ENCODE measurements around the gene GADL1. TPM values are rescaled to one million over a fixed set of nuclear protein-coding genes. Genes with fewer than 3 reads are reported as not detected.

GADL1 gene
- total and polyA plus RNA-seq, 2 experiments from 2014 or later: 0.13 TPM; not detected in 1

GRCh38 chr3:30685267-30685667, 209.2 kb downstream of the GADL1 start:
- no peak for DNase-seq (ENCODE audit: low spot score)
- Histone ChIP-seq H3K36me3 (replicated peaks; ENCODE audit: insufficient read depth, low read depth) (no peaks in the 10 kb centered on the region), H4K20me1 (ENCODE audit: insufficient read depth, poor library complexity, severe bottlenecking) (no peaks in the 10 kb centered on the region), H3K79me2 (peaks cover 9% of the 10 kb centered on the region), H3K27me3 (no peaks in the 10 kb centered on the region), H3K4me3 (no peak overlapping the region), H2AFZ (no peak overlapping the region), H3K4me1 (ENCODE audit: insufficient read depth) (peaks cover 26% of the 10 kb centered on the region), H3K9me2 (replicated peaks; ENCODE audit: insufficient read depth) (no peaks in the 10 kb centered on the region), H3K9me3 (ENCODE audit: low read depth) (no peaks in the 10 kb centered on the region), H3K27ac (no peak overlapping the region), H3K4me2 (no peak overlapping the region)
- TF ChIP-seq EZH2 (IDR thresholded peaks at IDR 0.05; ENCODE audit: borderline replicate concordance) (no peak), EZH2phosphoT487 (IDR thresholded peaks at IDR 0.05; ENCODE audit: low read depth, severe bottlenecking, unreplicated experiment) (no peak), CTCF (IDR thresholded peaks at IDR 0.05; ENCODE audit: poor library complexity) (no peak)
- 93% methylated on average over 2 of the region's 2 CpGs for WGBS (ENCODE audit: low lambda C conversion rate, missing lambda C conversion rate)

GRCh38 chr3:30684356-30684755, 210.1 kb downstream of the GADL1 start:
- H3K4me3 ChIP-seq: no peak overlapping the region
- TF ChIP-seq EZH2 (IDR thresholded peaks at IDR 0.05; ENCODE audit: borderline replicate concordance) (no peak), CTCF (IDR thresholded peaks at IDR 0.05; ENCODE audit: poor library complexity) (no peak), EZH2phosphoT487 (IDR thresholded peaks at IDR 0.05; ENCODE audit: low read depth, severe bottlenecking, unreplicated experiment) (no peak)

GRCh38 chr3:30683769-30684168, 210.7 kb downstream of the GADL1 start:
- Histone ChIP-seq H3K27me3 (no peaks in the 10 kb centered on the region), H3K4me1 (ENCODE audit: insufficient read depth) (peaks cover 16% of the 10 kb centered on the region), H3K9me3 (ENCODE audit: low read depth) (no peaks in the 10 kb centered on the region), H3K9me2 (replicated peaks; ENCODE audit: insufficient read depth) (no peaks in the 10 kb centered on the region), H3K36me3 (replicated peaks; ENCODE audit: insufficient read depth, low read depth) (no peaks in the 10 kb centered on the region), H3K4me3 (no peak overlapping the region), H3K27ac (no peak overlapping the region), H4K20me1 (ENCODE audit: insufficient read depth, poor library complexity, severe bottlenecking) (no peaks in the 10 kb centered on the region), H3K79me2 (peaks cover 12% of the 10 kb centered on the region), H3K4me2 (no peak overlapping the region), H2AFZ (no peak overlapping the region)
- 83% methylated on average over 3 of the region's 3 CpGs for WGBS (ENCODE audit: low lambda C conversion rate, missing lambda C conversion rate)
- DNase-seq (ENCODE audit: low spot score): no peak
- TF ChIP-seq EZH2 (IDR thresholded peaks at IDR 0.05; ENCODE audit: borderline replicate concordance): no peak
- TF ChIP-seq EZH2phosphoT487 (IDR thresholded peaks at IDR 0.05; ENCODE audit: low read depth, severe bottlenecking, unreplicated experiment): no peak
- TF ChIP-seq CTCF (IDR thresholded peaks at IDR 0.05; ENCODE audit: poor library complexity): no peak

More at GRCh38 chr3:30684356-30684755, 210.1 kb downstream of the GADL1 start:
- H2AFZ ChIP-seq: no peak overlapping the region
- H3K27ac ChIP-seq: no peak overlapping the region
- H4K20me1 ChIP-seq (ENCODE audit: insufficient read depth, poor library complexity, severe bottlenecking): no peaks in the 10 kb centered on the region
- peaks cover 22% of the 10 kb centered on the region for H3K4me1 ChIP-seq (ENCODE audit: insufficient read depth)
- no peak overlapping the region for H3K4me2 ChIP-seq
- peaks cover 12% of the 10 kb centered on the region for H3K79me2 ChIP-seq
- no peaks in the 10 kb centered on the region for H3K36me3 ChIP-seq (replicated peaks; ENCODE audit: insufficient read depth, low read depth)
- no peaks in the 10 kb centered on the region for H3K9me2 ChIP-seq (replicated peaks; ENCODE audit: insufficient read depth)
- no peaks in the 10 kb centered on the region for H3K9me3 ChIP-seq (ENCODE audit: low read depth)
- DNase-seq (ENCODE audit: low spot score): no peak
- no peaks in the 10 kb centered on the region for H3K27me3 ChIP-seq
- 65% methylated on average over 3 of the region's 3 CpGs for WGBS (ENCODE audit: low lambda C conversion rate, missing lambda C conversion rate)

Data from hepatocyte (in vitro differentiated cells).